ENCODE data around the gene TMEM253.
A peak's percentile ranks its signal among the peaks of the same experiment; 100 is the strongest.

The TMEM253 gene

GRCh38 chr14:21090940-21091663 lies 9.8 kb upstream of the TMEM253 start:
- DNase-seq, result no peak

GRCh38 chr14:21091821-21092272 lies 9.0 kb upstream of the TMEM253 start:
- DNase-seq, result no peak

GRCh38 chr14:21092273-21093011 lies 8.4 kb upstream of the TMEM253 start:
- DNase-seq, result peak; percentile 93 to 96

GRCh38 chr14:21093018-21093417 lies 7.8 kb upstream of the TMEM253 start:
- no peak for DNase-seq

- DNase-seq, result no peak
Measured at GRCh38 chr14:21093769-21094681, 6.8 kb upstream of the TMEM253 start.

- no peak for DNase-seq
Measured at GRCh38 chr14:21095430-21096205, 5.2 kb upstream of the TMEM253 start.

- no peak for DNase-seq
Measured at GRCh38 chr14:21096438-21096837, 4.4 kb upstream of the TMEM253 start.

GRCh38 chr14:21096978-21097635 lies 3.8 kb upstream of the TMEM253 start:
- DNase-seq, result no peak

- DNase-seq, result no peak
Measured at GRCh38 chr14:21097636-21098075, 3.2 kb upstream of the TMEM253 start.

GRCh38 chr14:21098076-21098891 lies 2.6 kb upstream of the TMEM253 start, which contains the start of gene ZNF219:
Gene ZNF219, minus strand, starts transcription at chr14:21098655. Its CDS starts 5,064 bp downstream, at chr14:21093591.
- DNase-seq, result peak; percentile 34 to 53

GRCh38 chr14:21098892-21099595 lies 1.8 kb upstream of the TMEM253 start:
- no peak for DNase-seq

- no peak for DNase-seq
Measured at GRCh38 chr14:21099596-21099985, 1.3 kb upstream of the TMEM253 start.

- DNase-seq, result no peak
Measured at GRCh38 chr14:21101802-21102413, 1.0 kb downstream of the TMEM253 start.

- DNase-seq, result no peak
Measured at GRCh38 chr14:21102521-21103410, 1.9 kb downstream of the TMEM253 start.

- no peak for DNase-seq
Measured at GRCh38 chr14:21103411-21103709, 2.5 kb downstream of the TMEM253 start.

GRCh38 chr14:21103710-21104447 lies 3.0 kb downstream of the TMEM253 start:
- peak; percentile 96 for DNase-seq

- peak; percentile 75 to 80 for DNase-seq
Measured at GRCh38 chr14:21104448-21105060, 3.7 kb downstream of the TMEM253 start.

All from activated T-cell treated with anti-CD3 and anti-CD28 coated beads, Interleukin-2, amount 50 U/mL, for 48 hours (primary cell).